CD14-positive monocyte (primary cell): ENCODE data around the gene DOCK1. TPM values are rescaled to one million over a fixed set of nuclear protein-coding genes. Genes with fewer than 3 reads are reported as not detected.

Experiments
- DNase-seq, 3 donors: peaks; one replicate each; pipeline ENCODE4 v3.0.0-alpha.2; 2011 to 2022
- H2AFZ ChIP-seq: 2 replicates; pipeline ENCODE4 v1.6.0; 2012; ENCODE audit warnings: mild to moderate bottlenecking, low read depth, low read length, inconsistent platforms; ENCODE audit not compliant: insufficient read depth, poor library complexity, severe bottlenecking
- H3K27ac ChIP-seq, 2 donors: 1 replicate in 1 of 2; 2 replicates in 1 of 2; pipeline ENCODE4 v1.5.1; 2012 to 2013; ENCODE audit warnings: low read length in 2 of 2, control low read depth in 1 of 2, inconsistent platforms in 1 of 2, low read depth in 1 of 2, mild to moderate bottlenecking in 1 of 2
- H3K27me3 ChIP-seq, 2 donors: one replicate each; pipeline versions ENCODE4 v1.6.0 to v1.6.1; 2011 to 2013; ENCODE audit warnings: low read length in 2 of 2; ENCODE audit not compliant: control insufficient read depth in 2 of 2, insufficient read depth in 2 of 2
- H3K36me3 ChIP-seq, 2 donors: replicated peaks in 1 of 2; 1 replicate in 1 of 2; 2 replicates in 1 of 2; pipeline versions ENCODE4 v1.5.1 to v1.6.1; 2012 to 2013; ENCODE audit warnings: low read length in 2 of 2, control low read depth in 1 of 2, inconsistent platforms in 1 of 2, mild to moderate bottlenecking in 1 of 2; ENCODE audit not compliant: insufficient read depth in 2 of 2, control insufficient read depth in 1 of 2
- H3K4me1 ChIP-seq, 2 donors: 1 replicate in 1 of 2; 2 replicates in 1 of 2; pipeline versions ENCODE4 v1.5.1 to v1.6.1; 2012 to 2013; ENCODE audit warnings: low read length in 2 of 2, control low read depth in 1 of 2, inconsistent platforms in 1 of 2, mild to moderate bottlenecking in 1 of 2, moderate library complexity in 1 of 2; ENCODE audit not compliant: insufficient read depth in 2 of 2, control insufficient read depth in 1 of 2
- H3K4me2 ChIP-seq: replicated peaks from 2 replicates; pipeline ENCODE3; 2012; ENCODE audit warnings: low read length, moderate library complexity, mild to moderate bottlenecking; ENCODE audit not compliant: poor library complexity, severe bottlenecking; ENCODE audit errors: extremely low read depth
- H3K4me3 ChIP-seq, 3 experiments: fragments of 200-600 bp in 1 of 3; sonication (generic) in 1 of 3; replicated peaks in 1 of 3; 1 replicate in 2 of 3; 2 replicates in 1 of 3; pipeline ENCODE4 v1.5.1; 2011 to 2013; ENCODE audit warnings: low read length in 3 of 3, mild to moderate bottlenecking in 3 of 3, control low read depth in 2 of 3, low read depth in 2 of 3, inconsistent platforms in 1 of 3, moderate library complexity in 1 of 3
- H3K79me2 ChIP-seq: 2 replicates; pipeline ENCODE4 v1.6.0; 2012; ENCODE audit warnings: mild to moderate bottlenecking, control low read depth, inconsistent platforms, low read length, moderate library complexity; ENCODE audit not compliant: insufficient read depth
- H3K9ac ChIP-seq: 2 replicates; pipeline ENCODE4 v1.6.0; 2017; ENCODE audit warnings: low read length, mild to moderate bottlenecking; ENCODE audit not compliant: insufficient read depth, poor library complexity, severe bottlenecking
- H3K9me3 ChIP-seq, 2 donors: replicated peaks in 1 of 2; 1 replicate in 1 of 2; 2 replicates in 1 of 2; pipeline versions ENCODE4 v1.5.1 to v1.6.1; 2012 to 2013; ENCODE audit warnings: low read length in 2 of 2, control low read depth in 1 of 2; ENCODE audit not compliant: control insufficient read depth in 1 of 2, insufficient read depth in 1 of 2
- H4K20me1 ChIP-seq: 2 replicates; pipeline ENCODE4 v1.6.0; 2012; ENCODE audit warnings: mild to moderate bottlenecking, low read length, control low read depth, moderate library complexity; ENCODE audit not compliant: insufficient read depth
- H3K27ac Mint-ChIP-seq, 7 donors: one replicate each; pipeline ENCODE4 v1.8.0; 2020; ENCODE audit warnings: mild to moderate bottlenecking in 7 of 7, mixed read lengths in 7 of 7, moderate library complexity in 6 of 7, inconsistent platforms in 2 of 7
- H3K27me3 Mint-ChIP-seq, 3 donors: one replicate each; pipeline ENCODE4 v1.8.0; 2021 to 2022; ENCODE audit warnings: low read depth in 3 of 3, mild to moderate bottlenecking in 3 of 3, mixed read lengths in 3 of 3, moderate library complexity in 3 of 3, inconsistent platforms in 1 of 3
- H3K36me3 Mint-ChIP-seq, 2 donors: one replicate each; pipeline ENCODE4 v1.8.0; 2020; ENCODE audit warnings: mixed read lengths in 2 of 2, inconsistent platforms in 1 of 2, mild to moderate bottlenecking in 1 of 2
- H3K4me1 Mint-ChIP-seq: one replicate; pipeline ENCODE4 v1.8.0; 2020; ENCODE audit warnings: mild to moderate bottlenecking, mixed read lengths
- H3K4me3 Mint-ChIP-seq, 2 donors: one replicate each; pipeline ENCODE4 v1.8.0; 2020; ENCODE audit warnings: mild to moderate bottlenecking in 2 of 2, mixed read lengths in 2 of 2, moderate library complexity in 1 of 2
- H3K9me3 Mint-ChIP-seq, 7 donors: one replicate each; pipeline ENCODE4 v1.8.0; 2020 to 2022; ENCODE audit warnings: mixed read lengths in 7 of 7, mild to moderate bottlenecking in 6 of 7, moderate library complexity in 6 of 7, inconsistent platforms in 2 of 7
- WGBS: methylation state at CpG from one replicate; pipeline ENCODE4 v1.1.5; 2013; ENCODE audit warnings: missing lambda C conversion rate; ENCODE audit not compliant: insufficient coverage; 5-methylcytosine and 5-hydroxymethylcytosine counted together
- intact Hi-C, 2 donors: fragments of 100-400 bp; cut with micrococcal nuclease; formaldehyde crosslinking; loops; one replicate each; pipeline versions ENCODE4 v1.15.0 to v1.15.1; 2023
- polyA plus RNA-seq, 3 donors: library from polyadenylated mRNA; depleted of rRNA in 1 of 3; unstranded in 2 of 3; stranded (reverse) in 1 of 3; fragments of 300-500 nt in 2 of 3; fragments of >200 nt in 1 of 3; fragmentation: Illumina TruSeq in 2 of 3; gene quantifications; 1 replicate in 2 of 3; 2 replicates in 1 of 3; pipeline ENCODE4 v1.2.3, GENCODE V29; 2012 to 2021
- TF ChIP-seq, protein P1 (sequence below): fragments of 200-600 bp; IDR thresholded peaks from one replicate; pipeline ENCODE4 v1.8.0; 2022; ENCODE audit warnings: antibody characterized with exemption, mild to moderate bottlenecking

DOCK1 gene
- polyA plus RNA-seq, 3 donors = 0.31 to 0.35 TPM; not detected in 1

GRCh38 chr10:127458016-127458810 lies 553.0 kb downstream of the DOCK1 start:
- Mint-ChIP-seq H3K36me3 (no peaks in the 10 kb centered on the region), H3K9me3 (peaks cover 9 to 20% (median 14%) of the 10 kb centered on the region in 7 donors), H3K27ac (peak overlapping the region in 2 of 7 donors; percentile 8 to 26), H3K27me3 (peaks cover 0 to 2% (median 2%) of the 10 kb centered on the region in 3 donors), H3K4me1 (no peaks in the 10 kb centered on the region), H3K4me3 (no peak overlapping the region)
- Histone ChIP-seq H3K27me3 (no peaks in the 10 kb centered on the region), H2AFZ (no peak overlapping the region), H3K9me3 (peaks cover 4 to 16% of the 10 kb centered on the region in 2 donors), H3K4me3 (no peak overlapping the region), H4K20me1 (no peaks in the 10 kb centered on the region), H3K79me2 (no peaks in the 10 kb centered on the region), H3K9ac (no peak overlapping the region), H3K36me3 (no peaks in the 10 kb centered on the region), H3K4me2 (no peak overlapping the region), H3K27ac (no peak overlapping the region), H3K4me1 (no peaks in the 10 kb centered on the region)
- TF ChIP-seq, protein P1, sequence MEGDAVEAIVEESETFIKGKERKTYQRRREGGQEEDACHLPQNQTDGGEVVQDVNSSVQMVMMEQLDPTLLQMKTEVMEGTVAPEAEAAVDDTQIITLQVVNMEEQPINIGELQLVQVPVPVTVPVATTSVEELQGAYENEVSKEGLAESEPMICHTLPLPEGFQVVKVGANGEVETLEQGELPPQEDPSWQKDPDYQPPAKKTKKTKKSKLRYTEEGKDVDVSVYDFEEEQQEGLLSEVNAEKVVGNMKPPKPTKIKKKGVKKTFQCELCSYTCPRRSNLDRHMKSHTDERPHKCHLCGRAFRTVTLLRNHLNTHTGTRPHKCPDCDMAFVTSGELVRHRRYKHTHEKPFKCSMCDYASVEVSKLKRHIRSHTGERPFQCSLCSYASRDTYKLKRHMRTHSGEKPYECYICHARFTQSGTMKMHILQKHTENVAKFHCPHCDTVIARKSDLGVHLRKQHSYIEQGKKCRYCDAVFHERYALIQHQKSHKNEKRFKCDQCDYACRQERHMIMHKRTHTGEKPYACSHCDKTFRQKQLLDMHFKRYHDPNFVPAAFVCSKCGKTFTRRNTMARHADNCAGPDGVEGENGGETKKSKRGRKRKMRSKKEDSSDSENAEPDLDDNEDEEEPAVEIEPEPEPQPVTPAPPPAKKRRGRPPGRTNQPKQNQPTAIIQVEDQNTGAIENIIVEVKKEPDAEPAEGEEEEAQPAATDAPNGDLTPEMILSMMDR = no peak
- intact Hi-C loops = loop anchor here in 1 of 2 donors (10.0 kb wide), 1 partner anchor 1783 kb away; no protein-coding TSS in a partner anchor
- 84% methylated on average over 8 of the region's 11 CpGs for WGBS
- DNase-seq = no peak

DNA sequence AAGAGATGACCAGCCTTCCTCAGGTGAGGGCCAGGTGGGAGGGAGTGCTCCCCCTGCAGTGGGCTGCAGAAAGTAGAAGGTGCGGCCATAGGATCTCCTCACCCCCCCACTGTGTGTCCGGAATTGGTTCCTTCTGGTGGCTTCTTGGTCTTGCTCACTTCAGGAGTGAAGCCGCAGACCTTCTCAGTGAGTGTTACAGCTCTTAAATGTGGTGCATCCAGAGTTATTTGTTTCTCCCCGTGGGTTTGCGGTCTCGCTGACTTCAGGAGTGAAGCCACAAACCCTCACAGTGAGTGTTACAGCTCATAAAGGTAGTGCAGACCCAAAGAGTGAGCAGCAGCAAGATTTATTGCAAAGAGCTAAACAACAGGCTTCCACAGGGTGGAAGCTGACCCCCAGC lies 553.6 kb downstream of the DOCK1 start:
- Histone ChIP-seq H4K20me1 (no peaks in the 10 kb centered on the region), H3K27ac (no peak overlapping the region), H3K27me3 (no peaks in the 10 kb centered on the region), H2AFZ (no peak overlapping the region), H3K4me3 (no peak overlapping the region), H3K4me2 (no peak overlapping the region), H3K4me1 (no peaks in the 10 kb centered on the region), H3K36me3 (no peaks in the 10 kb centered on the region), H3K9ac (no peak overlapping the region), H3K79me2 (no peaks in the 10 kb centered on the region), H3K9me3 (peaks cover 4 to 18% of the 10 kb centered on the region in 2 donors)
- TF ChIP-seq, protein P1 = no peak
- H3K9me3 Mint-ChIP-seq = peaks cover 9 to 23% (median 14%) of the 10 kb centered on the region in 7 donors
- no peak for DNase-seq
- WGBS = 96% methylated on average over 6 of the region's 6 CpGs
- peaks cover 0 to 5% (median 4%) of the 10 kb centered on the region in 3 donors for H3K27me3 Mint-ChIP-seq
- H3K4me1 Mint-ChIP-seq = no peaks in the 10 kb centered on the region
- intact Hi-C loops = loop anchor here in 1 of 2 donors (10.0 kb wide), 1 partner anchor 1784 kb away; no protein-coding TSS in a partner anchor
- H3K4me3 Mint-ChIP-seq = no peak overlapping the region
- no peaks in the 10 kb centered on the region for H3K36me3 Mint-ChIP-seq
- peak overlapping the region in 1 of 7 donors; percentile 8 for H3K27ac Mint-ChIP-seq
